Suppressor macrophage treated with lipopolysaccharide for 1 hour (primary cell): Measurements from ENCODE around the gene ZNF445.

ENCODE experiments used
- DNase-seq, 3 donors: peaks; one replicate each; pipeline ENCODE4 v3.0.0-alpha.2; 2020 to 2022

Gene ZNF445

GRCh38 chr3:44396200-44397171 lies 81.0 kb downstream of the ZNF445 start:
- DNase-seq = no peak

- no peak for DNase-seq
These were observed 81.8 kb downstream of the ZNF445 start for GRCh38 chr3:44395714-44396113.

- DNase-seq = no peak
These were observed 85.0 kb downstream of the ZNF445 start for GRCh38 chr3:44392489-44392888.

- no peak for DNase-seq
These were observed 90.1 kb downstream of the ZNF445 start for GRCh38 chr3:44387404-44387803.
